ENCODE measurements around the gene SHISA4.
"Not testable (repeated sequence)": the region's sequence is repeated elsewhere in the genome, so short reads cannot be mapped to it uniquely, and the experiment has no call there.

SHISA4 gene

DNA sequence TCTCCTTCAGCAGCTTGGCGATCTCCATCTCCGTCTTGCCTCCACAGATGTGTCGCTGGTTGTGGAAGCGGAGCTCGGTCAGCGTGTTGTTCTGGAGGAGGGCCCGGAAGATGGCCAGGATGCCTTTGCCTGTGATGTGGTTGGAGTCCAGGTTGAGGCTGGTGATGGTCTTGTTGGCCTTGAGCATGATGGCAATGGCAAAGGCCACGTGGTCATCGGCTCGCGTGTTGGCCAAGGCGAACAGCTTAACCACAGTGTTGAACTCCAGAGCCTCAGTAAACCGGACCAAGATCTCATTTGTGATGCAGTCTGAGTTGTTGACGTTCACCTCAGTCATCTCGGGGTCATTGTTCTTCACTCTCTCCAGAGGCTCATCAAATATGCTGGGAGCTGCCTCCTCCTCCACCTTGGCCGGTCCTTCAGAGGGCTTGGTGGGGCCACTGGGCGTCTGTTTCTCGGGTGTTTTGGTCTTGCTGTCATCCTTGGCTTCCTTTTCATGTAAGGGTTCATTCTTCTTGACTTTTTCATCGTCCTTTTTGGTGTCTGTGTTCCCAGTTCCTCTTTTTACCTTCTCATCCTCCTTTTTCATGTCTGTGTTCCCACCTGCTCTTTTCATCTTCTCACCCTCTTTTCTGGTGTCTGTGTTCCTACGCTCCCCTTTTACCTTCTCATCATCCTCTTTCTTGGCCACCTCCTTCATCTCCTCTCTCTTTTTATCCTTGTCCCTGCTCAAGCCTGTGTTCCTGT, 11.2 kb downstream of the SHISA4 start:
- DNase-seq, result no peak

GRCh38 chr1:201900476-201900875, 11.8 kb downstream of the SHISA4 start:
- no peak for DNase-seq

GRCh38 chr1:201901036-201901435, 12.3 kb downstream of the SHISA4 start:
- not testable (repeated sequence) for DNase-seq

DNA sequence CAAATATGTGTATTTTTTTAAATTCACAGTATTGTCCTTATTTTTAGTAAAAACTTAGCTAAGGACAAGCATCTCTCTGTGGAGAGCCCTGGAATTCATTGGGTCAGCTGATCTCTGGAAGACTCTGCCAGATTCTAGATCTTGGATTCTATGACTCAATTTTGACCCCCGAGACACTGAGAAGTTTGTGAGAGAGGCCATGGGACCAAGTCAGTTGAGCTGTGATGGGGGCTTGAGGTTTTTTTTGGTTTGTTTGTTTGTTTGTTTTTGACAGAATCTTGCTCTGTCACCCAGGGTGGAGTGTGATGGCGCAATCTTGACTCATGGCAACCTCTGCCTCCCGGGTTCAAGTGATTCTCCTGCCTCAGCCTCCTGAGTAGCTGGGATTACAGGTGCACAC, 13.5 kb downstream of the SHISA4 start:
- DNase-seq, result no peak

GRCh38 chr1:201903135-201903534, 14.4 kb downstream of the SHISA4 start:
- no peak for DNase-seq

GRCh38 chr1:201904579-201904978, 15.9 kb downstream of the SHISA4 start:
- DNase-seq, result no peak

GRCh38 chr1:201905234-201905890, 16.7 kb downstream of the SHISA4 start:
- DNase-seq, result no peak

DNA sequence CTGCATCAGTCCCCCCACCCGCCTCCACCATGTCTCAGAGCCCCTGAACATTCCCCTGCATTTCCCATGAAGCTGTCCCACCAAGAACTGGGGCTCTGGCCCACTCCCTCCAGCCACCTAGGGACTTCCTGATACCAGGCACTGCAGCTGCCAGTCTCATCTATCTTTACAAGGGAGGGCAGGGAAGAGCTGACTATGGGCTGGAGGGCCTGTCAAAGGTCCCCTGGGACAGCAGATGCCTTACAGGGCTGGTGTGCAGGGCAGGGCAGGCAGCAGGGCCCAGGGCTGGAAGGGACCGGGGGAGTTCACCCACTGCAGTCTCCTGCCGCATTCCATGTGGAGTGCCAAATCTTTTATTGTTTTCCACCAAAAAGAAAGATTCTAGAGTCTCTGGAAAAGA, 17.6 kb downstream of the SHISA4 start:
- DNase-seq, result no peak

- no peak for DNase-seq
Observed at GRCh38 chr1:201907621-201908020, 18.9 kb downstream of the SHISA4 start.

GRCh38 chr1:201911826-201912571, 23.3 kb downstream of the SHISA4 start:
- DNase-seq, result no peak

DNA sequence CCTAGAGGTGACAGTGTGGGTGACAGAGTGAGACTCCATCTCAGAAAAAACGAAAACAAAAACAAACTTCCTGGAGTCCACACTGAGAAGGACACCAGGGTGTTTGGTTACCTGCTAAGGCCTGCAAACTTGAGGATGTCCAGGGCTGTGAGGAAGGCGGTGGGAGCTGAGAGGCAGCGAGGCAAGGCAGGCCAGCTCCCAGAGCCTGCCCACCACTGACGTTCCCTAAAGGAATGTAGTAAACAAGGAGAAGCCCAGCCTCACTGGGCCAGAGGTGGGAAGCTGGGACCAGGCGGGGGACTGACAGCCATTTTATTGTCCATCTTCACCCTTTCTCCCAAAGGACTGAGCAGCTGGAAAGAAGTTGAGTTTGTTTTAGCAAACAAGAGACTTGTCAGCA, 24.1 kb downstream of the SHISA4 start:
- DNase-seq, result no peak

- DNase-seq, result no peak
Observed at GRCh38 chr1:201914456-201915235, 25.9 kb downstream of the SHISA4 start.

DNA sequence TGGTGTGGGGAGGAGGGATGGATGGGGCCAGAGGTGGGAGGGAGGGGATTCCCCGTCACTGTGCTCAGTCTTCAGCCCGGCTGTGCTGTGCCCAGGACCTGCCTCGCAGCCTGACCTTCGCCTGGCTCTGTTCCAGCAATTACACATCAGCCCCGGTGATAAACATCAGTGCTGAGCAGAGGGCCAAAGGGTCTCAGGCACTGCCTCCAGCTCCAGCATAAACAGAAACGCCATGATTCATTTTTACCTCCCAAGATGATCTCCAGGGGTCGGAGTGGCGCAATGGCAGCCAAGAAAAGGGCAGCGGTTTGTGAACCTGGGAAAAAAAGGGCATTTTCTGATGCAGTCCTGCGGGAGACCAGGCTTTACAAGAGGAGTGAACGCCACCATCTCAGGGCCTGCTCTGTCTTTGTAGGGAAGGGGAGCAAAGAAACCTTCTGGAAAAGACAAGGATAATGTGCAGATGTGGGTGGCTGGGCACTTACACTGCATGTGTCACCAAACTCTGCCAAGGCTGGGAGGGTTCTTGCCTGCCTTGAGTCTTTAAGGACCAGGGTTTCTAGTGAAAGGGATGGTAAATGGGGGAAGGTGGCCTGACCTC, 28.1 kb downstream of the SHISA4 start:
- DNase-seq, result no peak

DNA sequence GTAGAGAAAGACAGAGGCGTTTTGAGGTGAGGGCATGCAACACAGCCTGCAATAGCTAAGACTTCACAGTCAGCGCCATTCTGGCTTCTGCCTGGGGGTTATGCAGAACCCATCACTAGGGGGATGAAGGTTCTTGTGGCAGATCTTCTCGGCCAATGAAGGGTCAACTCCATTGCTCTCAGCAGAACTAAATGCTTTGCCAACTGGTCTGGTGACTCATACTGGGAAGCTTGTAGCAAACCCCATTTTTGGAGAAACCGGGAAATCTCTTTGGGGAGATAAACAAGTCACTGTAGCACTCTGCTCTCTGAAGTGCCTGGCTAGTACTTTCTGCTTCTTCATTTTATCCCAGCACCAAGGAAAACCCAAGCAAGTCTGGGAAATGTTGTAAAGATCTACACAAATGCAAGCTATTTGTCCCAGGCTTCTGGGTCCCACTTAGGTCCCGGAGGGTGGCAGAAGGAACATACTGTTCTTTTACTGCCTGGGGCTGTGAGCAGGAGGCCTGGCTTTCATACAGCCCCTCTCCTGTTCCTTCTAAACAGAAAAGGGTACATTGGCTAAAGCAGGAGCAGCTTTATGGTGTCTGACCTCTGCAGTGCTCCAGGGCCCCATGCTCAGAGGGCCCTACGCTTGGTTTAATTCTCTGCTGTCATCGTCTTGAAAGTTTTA, 28.8 kb downstream of the SHISA4 start:
- DNase-seq, result no peak

- DNase-seq, result no peak
Observed at GRCh38 chr1:201918343-201918742, 29.6 kb downstream of the SHISA4 start.

GRCh38 chr1:201921952-201922558, 33.4 kb downstream of the SHISA4 start:
- no peak for DNase-seq

DNA sequence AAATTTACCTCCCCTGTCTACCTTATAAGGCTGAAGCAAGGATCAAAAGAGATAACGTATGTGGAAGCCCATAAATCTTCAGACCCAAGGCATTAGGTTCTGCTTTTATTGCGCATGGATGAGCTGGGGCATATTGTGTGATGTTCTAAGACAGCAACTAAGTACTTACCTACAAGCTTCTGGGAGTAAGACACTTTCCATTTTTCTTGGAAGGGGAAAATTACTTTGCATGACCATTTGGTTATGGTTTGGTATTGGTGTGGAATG, 36.5 kb downstream of the SHISA4 start:
- DNase-seq, result no peak

DNA sequence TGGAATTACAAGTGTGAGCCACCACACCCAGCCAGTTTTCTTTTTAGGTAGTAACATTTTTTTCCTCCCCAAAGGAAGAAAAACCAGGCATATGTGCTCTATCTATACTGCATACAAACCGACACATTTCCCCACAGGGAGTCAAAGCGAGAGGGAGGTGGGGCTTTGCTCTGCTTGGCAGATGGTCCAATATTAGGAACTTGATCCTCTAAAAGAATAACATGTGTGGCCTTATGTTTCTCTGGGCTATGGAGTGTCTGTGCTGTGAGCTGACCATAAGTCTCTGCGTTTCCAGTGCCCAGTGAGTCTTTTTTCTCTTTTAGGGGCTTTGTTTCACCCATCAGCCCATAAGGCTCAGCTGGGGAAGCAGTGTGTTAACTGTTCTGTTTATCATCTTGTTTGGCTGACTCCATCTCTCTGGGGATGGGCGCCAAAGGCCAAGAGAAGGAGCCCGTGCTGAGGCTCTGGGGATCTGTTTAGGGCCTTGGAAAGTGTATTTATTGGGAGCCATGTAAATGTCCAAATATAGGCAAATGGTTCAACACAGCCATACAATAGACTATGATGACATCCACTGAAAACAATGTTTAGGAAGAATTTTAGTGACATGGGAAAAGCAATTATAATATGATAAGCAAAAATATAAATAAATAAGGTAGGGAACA, 37.4 kb downstream of the SHISA4 start:
- DNase-seq, result no peak

- no peak for DNase-seq
Observed at GRCh38 chr1:201928266-201928665, 39.6 kb downstream of the SHISA4 start.

DNA sequence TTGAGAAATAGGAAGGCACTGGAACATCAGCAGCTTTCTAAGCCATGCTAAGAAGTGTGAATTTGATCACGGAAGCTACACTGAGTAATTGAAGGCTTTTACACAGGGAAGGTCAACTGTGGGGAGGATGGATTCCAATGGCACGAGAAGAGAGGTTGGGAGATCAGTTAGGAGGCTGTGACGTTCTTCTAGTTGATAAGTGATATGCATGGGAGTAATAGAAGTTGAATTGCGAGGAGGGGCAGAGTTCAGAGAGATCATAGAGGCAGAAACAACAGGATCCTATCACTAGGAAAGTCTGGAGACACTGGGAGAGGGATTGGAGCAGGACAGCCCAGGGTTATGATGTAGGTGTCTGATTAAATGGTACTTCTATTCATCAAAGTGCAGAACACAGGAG, 41.4 kb downstream of the SHISA4 start:
- no peak for DNase-seq

DNA sequence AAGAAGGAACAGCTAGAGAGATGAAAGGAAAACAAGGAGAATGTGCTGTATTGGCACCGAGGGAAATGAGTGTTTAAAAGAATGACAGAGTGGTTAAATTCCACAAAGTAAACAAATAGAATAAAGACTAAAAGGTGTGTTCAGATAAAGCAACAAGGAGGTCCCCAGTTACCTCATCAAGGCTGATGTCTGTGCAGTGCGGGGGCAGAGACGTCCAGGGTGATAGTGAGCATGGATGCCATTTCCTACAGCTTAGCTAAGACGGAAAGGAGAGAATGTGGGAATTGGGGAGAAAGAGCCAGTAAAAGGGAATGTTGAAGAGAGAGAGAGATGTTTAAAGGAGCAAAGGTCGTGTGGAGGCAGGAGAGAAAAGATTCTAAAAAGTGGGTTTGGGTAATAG, 42.1 kb downstream of the SHISA4 start:
- no peak for DNase-seq

Data from activated CD4-positive, CD25-positive, alpha-beta regulatory T cell (primary cell).